ENCODE data around the gene CSNK1G1.
"Not testable (repeated sequence)": the region's sequence is repeated elsewhere in the genome, so short reads cannot be mapped to it uniquely, and the experiment has no call there.

Gene CSNK1G1

DNA sequence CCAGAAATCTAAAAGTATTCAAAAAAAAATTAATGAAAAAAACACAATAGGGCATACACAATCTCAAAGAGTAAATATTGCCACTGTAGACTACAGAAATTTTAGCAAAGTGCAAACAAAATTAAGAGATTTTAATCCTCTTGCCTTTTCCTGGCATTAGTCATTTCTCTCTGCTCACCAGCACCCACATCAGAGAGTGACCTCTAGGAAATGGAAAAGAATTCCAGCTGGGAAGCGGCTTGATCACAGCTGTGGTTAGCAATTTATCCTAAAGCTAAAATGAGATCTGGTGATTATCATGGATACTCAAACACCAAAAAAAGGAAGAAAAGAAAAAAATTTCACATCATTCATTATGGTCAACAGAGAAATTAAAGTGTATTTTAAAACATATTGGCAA is 7.5 kb downstream of the CSNK1G1 start:
- DNase-seq: no peak

DNA sequence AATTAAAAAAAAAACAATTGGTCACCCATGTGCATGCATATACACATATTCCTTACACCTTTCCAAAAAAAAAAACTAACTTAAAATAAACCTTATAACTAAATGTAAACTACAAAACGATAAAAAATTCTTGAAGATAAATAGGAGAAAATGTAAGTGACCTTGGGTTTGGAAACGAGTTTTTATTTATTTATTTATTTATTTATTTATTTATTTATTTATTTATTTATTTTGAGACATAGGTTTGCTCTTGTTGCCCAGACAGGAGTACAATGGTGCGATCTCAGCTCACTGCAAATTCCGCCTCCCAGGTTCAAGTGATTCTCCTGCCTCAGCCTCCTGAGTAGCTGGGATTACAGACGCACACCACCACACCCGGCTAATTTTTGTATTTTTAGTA is 9.7 kb downstream of the CSNK1G1 start:
- not testable (repeated sequence) for DNase-seq

DNA sequence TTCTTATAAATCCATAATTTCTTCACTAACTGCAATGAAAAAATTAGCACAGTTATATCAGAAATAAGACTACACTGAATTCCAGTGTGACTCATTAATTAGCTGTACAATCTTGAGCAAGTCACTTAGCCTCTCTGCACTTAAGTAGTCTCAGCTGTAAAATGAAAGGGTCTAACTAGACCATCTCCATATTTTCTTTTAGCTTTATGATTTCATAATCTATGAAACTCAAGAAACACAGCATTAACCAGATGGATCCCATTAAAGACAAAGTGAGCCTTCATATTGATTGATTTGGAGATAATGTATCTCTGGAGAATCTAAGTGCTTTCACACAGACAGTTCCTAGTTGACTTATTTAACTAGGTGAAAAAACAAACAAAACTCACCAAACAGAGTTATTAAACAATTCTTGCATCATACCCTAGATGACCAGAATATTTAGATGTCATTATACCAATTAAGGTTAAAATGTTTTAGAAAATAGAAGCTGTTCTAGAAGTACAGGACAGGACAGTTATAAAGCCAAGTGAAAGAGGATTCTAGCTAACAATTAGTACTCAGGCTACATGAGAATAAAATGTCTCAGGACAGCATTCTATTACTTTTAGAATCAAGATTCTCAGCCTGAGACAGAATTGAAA is 11.2 kb downstream of the CSNK1G1 start:
- DNase-seq: no peak

DNA sequence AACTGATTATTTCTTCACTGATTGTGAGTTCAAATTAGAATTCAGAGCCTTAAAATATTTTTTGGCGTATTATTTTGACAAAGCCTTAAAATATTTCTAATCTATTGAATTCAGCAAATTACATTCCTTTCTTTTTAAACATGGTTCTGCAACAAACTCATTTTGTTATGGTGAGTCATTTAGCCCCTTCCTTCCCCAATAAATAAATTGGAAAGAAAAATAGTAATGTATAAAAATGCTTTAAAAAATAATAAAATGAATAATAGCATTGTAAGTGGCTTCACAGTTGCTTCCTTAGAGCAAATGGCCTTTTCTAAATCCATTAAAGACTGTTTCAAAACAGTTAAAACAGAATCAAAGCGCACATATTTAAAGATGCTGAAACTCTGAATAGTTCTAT is 12.1 kb downstream of the CSNK1G1 start:
- DNase-seq: no peak

DNA sequence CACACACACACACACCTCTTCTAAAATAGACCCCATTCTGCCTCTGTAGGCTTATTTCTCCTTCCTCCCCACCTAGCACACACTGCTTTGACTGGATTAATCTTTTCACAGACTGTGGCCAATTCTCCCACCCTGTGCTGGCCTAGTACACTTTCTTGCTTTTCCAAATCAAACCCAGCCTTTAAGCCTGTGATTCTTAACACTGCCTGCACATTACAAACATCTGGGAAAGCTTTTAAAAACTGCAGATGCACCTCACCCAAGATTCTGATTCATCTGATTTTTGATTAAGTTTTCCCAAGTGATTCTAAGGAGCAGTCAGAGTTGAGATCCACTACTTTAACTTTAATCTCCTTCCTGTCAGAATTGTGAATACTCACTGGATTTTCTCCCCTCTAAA is 12.8 kb downstream of the CSNK1G1 start:
- DNase-seq: no peak

DNA sequence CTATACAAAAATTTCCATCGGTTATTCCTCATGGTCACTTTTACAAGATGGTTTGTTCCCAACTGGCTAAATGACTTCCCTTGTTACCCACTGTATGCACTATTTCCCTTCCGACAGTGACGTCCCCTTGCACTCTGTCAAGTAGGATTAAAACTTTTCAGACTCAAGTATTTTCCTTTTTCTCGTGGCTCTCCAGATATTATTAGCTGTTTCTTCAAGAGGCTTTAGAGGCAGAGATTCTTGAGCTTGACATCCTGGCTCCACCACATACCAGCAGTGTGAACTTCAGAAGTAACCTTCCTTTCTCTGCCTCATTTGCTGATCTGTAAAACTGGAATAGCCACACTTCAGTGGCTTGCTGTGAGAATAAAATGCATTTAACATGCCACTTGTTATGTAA is 14.0 kb downstream of the CSNK1G1 start:
- DNase-seq: no peak

DNA sequence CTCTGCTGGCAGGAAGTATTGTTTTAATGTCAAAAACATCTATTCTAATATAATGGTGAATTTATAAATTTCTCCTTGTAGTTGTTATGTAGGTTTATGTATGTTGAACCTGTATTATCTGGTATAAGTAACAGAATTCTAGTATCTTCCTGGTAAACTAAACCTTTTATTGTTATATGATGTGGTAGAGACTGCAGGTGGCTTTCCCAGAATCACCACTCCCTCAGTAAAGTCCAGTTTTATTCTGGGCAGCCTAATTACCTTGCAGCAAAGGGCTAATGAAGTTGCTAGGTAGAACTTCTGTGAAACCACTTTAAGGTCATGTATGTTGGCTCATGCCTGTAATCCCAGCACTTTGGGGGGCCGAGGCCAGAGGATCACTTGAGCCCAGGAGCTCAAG is 15.6 kb downstream of the CSNK1G1 start:
- no peak for DNase-seq

DNA sequence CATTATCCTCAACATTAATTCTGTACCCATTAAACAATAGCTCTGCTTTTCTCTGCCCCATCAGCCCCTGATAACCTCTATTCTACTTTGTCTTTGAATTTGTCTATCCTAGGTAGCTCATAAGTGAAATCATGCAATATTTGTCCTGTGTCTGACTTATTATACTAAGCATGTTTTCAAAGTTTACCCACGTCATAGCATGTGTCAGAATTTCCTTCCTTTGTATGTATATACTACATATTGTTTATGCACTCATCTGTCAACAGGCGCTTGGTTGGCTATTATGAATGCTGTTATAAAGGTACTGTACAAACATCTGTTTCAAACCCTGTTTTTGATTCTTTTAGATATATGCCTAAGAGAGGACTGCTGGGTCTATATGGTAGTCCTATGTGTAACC is 18.2 kb downstream of the CSNK1G1 start:
- DNase-seq: no peak

DNA sequence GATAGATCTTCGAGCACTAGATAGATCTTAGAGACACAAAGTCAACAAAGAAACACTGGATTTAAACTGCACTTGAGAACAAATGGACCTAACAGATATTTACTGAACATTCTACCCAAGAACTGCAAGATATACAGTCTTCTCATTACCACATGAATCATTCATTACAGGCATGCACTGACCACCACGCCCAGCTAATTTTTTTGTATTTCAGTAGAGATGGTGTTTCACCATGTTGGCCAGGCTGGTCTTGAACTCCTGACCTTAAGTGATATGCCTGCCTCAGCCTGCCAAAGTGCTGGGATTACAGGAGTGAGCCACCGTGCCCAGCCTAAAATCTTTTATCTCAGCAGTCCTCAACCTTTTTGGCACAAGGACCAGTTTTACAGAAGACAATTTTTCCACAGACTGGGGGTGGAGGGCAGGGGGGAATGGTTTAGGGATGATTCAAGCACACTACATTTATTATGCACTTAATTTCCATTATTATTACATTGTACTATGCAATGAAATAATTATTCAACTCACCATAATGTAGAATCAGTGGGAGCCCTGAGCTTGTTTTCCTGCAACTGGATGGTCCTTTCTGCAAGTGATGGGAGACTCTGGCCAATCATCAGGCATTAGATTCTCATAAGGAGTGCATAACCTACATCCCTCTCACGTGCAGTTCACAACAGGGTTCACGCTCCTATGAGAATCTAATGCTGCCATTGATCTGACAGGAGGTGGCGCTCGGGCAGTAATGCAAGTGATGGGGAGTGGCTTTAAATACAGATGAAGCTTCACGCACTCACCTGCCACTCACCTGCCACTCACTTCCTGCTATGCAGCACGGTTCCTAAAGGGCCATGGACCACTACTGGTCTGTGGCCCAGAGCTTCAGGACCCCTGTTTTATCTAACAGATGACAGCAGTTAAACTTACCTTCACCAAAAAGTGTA is 21.7 kb downstream of the CSNK1G1 start:
- DNase-seq: no peak

DNA sequence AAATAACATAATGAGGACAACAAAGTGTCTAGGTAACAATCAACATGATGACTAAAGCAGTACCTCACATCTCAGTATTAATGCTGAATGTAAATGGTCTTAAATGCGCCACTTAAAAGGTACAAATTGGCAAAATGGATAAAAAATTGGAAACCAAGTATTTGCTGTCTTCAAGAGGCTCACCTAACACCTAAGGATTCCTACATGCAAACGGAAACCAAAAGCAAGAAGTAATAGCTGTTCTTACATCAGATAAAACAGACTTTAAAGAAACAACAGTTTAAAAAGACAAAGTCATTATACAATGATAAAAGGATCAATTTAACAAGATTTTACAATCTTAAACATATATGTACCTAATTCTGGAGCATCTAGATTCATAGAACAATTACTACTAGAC is 22.5 kb downstream of the CSNK1G1 start:
- no peak for DNase-seq

DNA sequence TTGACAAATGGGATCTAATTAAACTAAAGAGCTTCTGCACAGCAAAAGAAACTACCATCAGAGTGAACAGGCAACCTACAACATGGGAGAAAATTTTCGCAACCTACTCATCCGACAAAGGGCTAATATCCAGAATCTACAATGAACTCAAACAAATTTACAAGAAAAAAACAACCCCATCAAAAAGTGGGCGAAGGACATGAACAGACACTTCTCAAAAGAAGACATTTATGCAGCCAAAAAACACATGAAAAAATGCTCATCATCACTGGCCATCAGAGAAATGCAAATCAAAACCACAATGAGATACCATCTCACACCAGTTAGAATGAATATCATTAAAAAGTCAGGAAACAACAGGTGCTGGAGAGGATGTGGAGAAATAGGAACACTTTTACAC is 24.3 kb downstream of the CSNK1G1 start:
- not testable (repeated sequence) for DNase-seq

DNA sequence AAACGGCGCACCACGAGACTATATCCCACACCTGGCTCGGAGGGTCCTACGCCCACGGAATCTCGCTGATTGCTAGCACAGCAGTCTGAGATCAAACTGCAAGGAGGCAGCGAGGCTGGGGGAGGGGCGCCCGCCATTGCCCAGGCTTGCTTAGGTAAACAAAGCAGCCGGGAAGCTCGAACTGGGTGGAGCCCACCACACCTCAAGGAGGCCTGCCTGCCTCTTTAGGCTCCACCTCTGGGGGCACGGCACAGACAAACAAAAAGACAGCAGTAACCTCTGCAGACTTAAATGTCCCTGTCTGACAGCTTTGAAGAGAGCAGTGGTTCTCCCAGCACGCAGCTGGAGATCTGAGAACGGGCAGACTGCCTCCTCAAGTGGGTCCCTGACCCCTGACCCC is 29.0 kb downstream of the CSNK1G1 start:
- not testable (repeated sequence) for DNase-seq

DNA sequence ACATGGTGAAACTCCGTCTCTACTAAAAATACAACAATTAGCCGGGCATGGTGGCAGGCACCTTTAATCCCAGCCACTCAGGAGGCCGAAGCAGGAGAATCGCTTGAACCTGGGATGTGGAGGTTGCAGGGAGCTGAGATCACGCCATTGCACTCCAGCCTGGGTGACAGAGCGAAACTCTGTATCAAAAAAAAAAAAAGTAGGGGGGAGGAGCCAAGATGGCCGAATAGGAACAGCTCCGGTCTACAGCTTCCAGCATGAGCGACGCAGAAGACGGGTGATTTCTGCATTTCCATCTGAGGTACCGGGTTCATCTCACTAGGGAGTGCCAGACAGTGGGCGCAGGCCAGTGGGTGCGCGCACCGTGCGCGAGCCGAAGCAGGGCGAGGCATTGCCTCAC is 29.5 kb downstream of the CSNK1G1 start:
- not testable (repeated sequence) for DNase-seq

DNA sequence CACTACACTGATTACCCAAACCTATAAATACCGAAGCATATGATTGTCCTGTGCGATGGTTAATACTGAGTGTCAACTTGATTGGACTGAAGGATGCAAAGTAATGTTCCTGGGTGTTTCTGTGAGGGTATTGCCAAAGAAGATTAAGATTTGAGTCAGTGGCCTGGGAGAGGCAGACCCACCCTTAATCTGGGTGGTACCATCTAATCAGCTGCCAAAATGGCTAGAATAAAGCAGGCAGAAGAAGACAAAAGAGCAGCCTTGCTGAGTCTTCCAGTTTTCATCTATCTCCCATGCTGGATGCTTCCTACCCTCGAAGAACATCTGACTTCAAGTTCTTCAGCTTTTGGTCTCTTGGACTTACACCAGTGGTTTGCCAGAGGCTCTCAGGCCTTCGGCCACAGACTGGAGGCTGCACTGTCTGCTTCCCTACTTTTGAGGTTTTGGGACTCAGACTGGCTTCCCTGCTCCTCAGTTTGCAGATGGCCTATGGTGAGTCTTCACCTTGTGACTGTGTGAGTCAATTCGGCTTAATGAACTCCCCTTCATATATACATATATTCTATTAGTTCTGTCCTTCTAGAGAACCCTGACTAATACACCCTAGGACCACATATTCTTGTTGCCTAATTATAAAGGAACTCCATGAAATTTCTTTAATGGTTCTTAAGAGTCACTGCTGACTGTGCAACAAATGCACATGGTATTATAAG is 31.7 kb downstream of the CSNK1G1 start:
- no peak for DNase-seq

DNA sequence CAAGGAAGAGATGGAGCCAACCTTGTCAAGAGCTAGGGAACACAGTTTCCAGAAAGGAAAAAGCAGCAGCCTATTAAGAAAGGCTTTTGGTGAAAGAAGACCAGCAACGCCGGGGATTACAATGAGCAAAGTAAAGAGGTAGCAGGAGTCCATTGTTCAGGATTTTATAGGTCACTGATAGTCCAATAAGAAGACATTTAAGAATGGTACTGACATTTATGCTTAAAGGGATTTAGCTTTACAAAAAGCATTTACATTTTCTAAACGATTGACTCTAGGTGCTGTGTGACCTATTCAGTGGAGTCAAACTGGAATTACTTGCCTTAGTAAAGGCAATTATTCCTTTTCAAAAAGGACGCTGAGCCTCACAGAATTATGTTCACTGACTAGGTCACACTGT is 40.8 kb downstream of the CSNK1G1 start:
- DNase-seq: no peak

DNA sequence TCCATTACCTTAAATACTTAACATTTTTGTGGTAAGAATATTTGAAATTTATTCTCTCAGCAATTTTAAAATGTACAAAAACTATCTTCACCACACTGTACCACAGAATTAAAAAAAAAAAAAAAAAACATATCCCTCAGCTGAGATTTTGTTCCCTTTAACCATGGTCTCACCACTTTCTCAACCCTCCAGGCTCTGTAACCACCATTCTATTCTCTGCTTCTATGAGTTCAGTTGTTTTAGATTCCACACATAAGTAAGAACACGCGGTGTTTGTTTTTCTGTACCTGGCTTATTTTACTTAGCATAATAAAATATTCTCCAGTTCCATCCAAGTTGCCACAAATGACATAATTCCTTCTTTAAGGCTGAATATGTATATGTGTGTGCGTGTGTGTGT is 41.5 kb downstream of the CSNK1G1 start:
- no peak for DNase-seq

DNA sequence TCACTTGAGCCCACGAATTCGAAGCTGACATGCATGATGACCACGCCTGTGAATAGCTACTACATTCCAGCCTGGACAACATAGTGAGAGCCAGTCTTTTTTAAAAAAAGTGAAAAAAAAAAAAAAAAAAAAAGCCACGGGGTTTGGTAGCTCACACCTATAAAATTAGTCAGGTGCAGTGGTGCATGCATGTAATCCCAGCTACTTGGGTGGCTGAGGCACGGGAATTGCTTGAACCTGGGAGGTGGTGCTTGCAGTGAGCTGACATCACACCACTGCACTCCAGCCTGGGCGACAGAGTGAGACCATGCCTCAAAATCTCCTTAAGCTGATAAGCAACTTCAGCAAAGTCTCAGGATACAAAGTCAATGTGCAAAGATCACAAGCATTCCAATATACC is 44.4 kb downstream of the CSNK1G1 start:
- DNase-seq: no peak

DNA sequence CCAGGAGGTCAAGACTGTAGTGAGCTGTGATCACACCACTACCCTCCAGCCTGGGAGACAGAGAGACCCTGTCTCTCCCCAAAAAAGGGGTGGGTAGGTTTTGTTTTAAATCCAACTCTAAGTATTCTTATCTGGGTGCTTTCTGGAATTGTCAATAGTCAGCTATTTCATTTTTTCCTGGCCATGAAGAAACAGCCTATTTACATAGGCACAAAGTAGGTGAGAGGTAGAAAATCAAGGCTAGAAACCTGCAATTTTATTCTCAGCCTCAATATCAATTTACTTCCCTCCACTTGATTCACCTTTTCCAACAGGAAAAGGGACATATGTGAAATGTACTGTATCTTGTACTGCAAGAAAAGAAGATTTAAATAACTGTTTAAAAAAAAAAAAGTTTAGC is 45.9 kb downstream of the CSNK1G1 start:
- no peak for DNase-seq

DNA sequence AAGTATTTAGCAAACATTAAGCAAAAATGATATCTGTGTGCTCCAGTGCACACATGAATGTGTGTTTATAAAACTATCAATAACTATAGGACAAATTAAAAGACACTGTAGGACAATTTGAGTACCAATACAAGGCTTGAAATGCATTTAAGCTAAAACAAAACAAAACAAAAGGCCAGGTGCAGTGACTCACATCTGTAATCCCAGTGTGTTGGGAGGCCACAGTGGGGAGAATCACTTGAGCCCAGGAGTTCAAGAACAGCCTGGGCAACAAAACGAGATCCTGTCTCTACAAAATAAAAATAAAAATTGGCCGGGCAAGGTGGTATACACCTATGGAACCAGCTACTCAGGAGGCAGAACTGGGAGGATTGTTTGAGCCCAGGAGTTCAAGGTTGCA is 50.7 kb downstream of the CSNK1G1 start:
- DNase-seq: no peak

DNA sequence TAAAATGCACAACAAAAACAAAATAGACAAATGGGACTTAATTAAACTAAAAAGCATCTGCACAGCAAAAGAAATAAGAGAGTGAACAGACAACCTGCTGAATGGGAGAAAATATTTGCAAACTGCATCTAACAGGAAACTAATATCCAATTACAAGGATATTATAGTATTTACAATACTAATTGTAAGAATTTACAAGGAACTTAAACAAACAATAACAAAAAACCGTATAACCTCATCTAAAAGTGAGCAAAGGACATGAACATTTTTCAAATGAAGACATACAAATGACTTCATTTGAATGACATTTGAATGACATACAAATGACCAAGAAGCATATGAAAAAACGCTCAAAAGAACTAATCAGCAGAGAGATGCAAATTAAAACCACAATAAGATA is 66.4 kb downstream of the CSNK1G1 start:
- DNase-seq: no peak

DNA sequence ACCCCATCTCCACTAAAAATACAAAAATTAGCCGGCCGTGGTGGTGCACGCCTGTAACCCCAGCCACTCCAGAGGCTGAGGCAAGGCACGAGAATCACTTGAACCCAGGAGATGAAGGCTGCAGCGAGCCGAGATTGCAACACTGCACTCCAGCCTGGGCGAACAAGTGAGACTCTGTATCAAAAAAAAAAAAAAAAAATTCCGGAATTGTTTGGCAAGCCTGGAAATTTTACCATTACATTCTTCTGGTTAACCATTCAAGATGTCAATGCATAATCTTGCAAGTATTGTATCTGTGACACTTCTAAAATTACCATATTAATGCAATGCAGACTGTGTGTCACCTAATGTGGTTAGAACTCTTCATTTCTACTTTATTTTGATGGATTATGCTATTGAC is 67.0 kb downstream of the CSNK1G1 start:
- DNase-seq: no peak

DNA sequence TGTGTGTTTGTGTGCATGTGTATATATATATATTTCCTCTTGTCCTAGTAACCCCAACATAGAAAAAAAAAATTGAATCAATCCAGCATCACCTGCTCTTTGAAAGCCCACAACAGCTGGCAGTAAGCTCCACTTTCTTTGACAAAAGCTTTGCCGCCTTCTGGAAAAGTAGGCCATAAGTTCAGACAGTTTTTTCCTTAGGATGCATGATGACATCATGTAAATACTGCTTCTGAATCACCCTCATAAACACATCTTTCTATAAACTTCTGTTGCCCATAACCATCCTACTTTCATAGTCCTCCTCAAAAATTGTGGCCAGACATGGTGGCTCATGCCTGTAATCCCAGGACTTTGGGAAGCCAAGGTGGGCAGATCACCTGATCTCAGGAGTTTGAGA is 67.4 kb downstream of the CSNK1G1 start:
- no peak for DNase-seq

DNA sequence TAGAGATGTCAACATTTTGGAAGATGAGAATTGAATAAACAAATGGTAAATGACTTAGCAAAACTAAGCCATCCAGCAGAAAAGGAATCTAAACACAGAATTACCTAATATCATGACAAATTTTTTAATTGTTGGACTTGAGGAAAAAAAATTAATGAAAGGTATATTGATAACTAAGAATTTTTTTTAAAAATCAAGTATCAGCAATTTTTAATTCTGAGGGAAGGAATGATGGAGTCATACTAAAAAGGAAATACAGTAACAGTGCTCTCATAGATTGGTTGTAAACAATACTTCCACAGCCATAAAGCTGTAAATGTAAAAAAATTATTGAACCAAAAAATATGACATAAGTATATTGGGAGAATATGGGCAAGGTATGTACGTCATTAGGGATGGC is 68.0 kb downstream of the CSNK1G1 start:
- no peak for DNase-seq

DNA sequence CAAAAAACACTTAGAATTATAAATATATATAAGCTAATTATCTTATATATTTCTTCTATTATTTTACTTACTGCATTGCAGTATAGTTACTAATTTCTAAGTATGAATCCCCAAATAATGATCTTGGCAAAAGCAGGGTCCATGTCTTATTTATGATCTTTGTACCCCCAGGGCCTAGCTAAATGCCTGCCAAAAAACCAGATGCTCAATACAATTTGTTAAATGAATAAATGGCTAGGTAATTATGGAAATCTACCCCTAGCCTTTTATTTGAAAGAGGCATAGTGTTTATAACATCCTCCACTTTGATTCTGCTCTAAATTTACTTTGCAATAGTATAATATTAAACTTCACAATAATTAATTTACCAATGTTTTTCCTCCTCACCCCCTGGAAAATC is 69.5 kb downstream of the CSNK1G1 start:
- no peak for DNase-seq
